GM12875 (cell line): ENCODE data around the gene ARSB.

Experiments used
- H3K4me3 ChIP-seq: one replicate; pipeline ENCODE4 v1.5.1; 2011; ENCODE audit warnings: low read depth, low read length, control low read depth
- TF ChIP-seq, protein P1 (sequence below): IDR thresholded peaks from 2 replicates; pipeline ENCODE4 v1.5.1; 2011; ENCODE audit warnings: low read depth, mild to moderate bottlenecking, control low read depth, inconsistent platforms, low read length, moderate library complexity, borderline replicate concordance; ENCODE audit not compliant: insufficient read depth

ARSB gene

DNA sequence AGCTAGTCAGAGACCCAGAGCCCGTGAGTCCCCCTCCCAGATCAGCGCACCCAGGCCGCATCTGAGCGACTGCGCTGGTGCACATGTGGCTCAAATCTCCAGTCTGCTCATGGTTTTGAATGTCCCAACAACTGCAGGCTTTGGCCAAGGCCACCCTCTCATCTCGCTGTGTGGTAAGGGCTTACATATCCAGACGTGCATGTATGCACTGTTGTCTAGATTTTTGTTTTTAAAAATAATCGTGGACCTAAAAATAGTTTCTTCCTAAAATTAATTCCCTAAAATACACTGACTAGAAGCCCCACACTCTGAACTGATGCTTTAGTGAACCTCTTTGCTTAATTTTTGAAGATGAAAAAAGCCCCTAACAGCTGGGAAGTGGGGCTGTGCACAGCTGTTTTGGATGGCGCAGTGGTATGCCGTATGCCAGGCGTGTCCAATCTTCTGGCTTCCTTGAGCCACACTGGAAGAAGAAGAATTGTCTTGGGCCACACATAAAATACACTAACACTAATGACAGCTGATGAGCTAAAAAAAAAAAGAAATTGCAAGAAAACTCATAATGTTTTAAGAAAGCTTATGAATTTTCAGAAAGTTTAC lies 193.5 kb downstream of the ARSB start:
- H3K4me3 ChIP-seq, result no peak overlapping the region
- TF ChIP-seq, protein P1, sequence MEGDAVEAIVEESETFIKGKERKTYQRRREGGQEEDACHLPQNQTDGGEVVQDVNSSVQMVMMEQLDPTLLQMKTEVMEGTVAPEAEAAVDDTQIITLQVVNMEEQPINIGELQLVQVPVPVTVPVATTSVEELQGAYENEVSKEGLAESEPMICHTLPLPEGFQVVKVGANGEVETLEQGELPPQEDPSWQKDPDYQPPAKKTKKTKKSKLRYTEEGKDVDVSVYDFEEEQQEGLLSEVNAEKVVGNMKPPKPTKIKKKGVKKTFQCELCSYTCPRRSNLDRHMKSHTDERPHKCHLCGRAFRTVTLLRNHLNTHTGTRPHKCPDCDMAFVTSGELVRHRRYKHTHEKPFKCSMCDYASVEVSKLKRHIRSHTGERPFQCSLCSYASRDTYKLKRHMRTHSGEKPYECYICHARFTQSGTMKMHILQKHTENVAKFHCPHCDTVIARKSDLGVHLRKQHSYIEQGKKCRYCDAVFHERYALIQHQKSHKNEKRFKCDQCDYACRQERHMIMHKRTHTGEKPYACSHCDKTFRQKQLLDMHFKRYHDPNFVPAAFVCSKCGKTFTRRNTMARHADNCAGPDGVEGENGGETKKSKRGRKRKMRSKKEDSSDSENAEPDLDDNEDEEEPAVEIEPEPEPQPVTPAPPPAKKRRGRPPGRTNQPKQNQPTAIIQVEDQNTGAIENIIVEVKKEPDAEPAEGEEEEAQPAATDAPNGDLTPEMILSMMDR, result no peak

DNA sequence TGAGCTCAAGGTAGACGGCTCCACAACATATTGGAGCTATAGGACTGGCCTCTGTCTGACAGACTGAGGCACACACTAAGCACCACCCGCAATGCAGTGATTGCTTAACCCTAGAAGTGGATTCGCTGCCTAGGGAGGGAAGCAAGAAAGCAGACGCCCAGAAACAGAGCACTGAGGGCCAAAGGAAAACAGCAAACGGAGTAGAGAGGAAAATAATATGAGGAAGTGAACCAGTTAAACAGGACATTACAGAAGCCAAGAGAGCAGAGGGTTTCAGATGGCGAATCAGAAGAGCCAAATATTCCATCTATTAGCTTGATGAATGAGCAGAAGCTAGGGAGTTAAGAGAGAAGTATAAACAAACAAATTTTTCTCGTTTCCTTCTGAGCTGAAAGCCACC lies 197.3 kb downstream of the ARSB start:
- TF ChIP-seq, protein P1, result no peak
- H3K4me3 ChIP-seq, result no peak overlapping the region

DNA sequence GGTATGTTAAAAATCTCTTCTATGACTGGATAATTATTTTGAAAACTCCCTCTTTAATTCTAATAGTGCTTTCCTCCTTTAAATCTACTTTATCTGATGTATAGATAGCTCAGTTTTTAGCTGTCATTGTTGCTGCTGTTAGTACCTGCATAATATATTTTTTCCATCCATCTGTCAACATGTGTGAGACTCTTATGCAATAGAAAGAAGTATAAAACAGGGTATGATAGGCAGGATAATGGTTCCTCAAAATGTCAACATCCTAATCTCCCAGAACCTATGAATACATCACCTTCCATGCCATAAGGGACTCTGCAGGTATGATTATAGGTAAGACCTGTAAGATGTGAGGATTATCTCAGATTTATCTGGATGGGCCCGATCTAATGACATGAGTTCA lies 199.7 kb downstream of the ARSB start:
- no peak overlapping the region for H3K4me3 ChIP-seq

DNA sequence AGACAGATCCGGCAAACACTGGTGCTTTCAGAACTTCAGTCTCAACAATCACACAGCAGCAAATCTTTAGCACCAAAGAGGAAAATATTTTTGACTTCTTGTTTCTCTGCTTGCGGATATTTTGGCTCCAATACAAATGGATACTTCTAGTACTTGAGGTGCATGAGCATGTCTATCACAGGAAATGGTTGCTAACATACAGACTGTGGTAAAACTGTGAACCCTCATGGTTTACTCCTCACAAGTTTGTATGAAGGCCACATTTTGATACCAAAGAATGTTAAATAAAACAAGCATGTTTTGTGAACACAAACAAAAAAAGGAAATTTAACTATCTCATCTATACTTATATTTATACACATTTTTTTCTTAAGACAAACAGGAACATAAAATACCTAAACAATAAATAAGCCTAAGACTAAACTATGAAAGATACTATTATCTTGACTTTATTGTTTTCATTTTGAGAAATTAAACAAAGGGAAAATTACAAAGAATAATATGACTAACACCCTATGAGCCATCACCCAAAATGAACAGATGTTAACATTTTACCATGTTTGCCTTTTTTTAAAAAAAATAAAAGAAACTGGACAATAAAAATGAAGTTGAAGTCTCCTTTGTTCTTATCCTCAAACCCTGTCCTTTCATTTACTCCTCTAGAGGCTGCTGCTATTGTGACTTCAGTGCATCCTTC lies 201.5 kb downstream of the ARSB start:
- TF ChIP-seq, protein P1, result no peak
- H3K4me3 ChIP-seq, result no peak overlapping the region

More for the DNA sequence above, 199.7 kb downstream of the ARSB start:
- TF ChIP-seq, protein P1, result no peak

DNA sequence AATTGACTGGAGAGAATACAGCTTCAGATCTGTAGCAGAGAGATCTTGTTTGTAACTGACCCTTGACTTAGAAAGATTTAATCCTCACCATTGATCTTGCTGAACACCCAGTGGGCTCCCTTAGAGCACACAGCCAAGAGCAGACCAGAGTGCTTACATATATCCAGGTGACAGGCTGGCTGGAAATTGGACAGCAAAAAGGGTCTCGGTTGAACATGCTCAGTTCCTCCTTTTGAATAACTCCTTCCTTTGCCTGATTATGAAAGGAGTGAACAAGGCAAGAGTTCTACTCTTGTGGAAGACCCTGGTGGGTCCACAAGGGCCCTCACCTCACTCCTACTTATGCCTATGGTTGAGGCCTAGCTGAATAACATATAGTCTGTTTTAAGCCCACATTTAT lies 202.4 kb downstream of the ARSB start:
- H3K4me3 ChIP-seq, result no peak overlapping the region
- TF ChIP-seq, protein P1, result no peak

DNA sequence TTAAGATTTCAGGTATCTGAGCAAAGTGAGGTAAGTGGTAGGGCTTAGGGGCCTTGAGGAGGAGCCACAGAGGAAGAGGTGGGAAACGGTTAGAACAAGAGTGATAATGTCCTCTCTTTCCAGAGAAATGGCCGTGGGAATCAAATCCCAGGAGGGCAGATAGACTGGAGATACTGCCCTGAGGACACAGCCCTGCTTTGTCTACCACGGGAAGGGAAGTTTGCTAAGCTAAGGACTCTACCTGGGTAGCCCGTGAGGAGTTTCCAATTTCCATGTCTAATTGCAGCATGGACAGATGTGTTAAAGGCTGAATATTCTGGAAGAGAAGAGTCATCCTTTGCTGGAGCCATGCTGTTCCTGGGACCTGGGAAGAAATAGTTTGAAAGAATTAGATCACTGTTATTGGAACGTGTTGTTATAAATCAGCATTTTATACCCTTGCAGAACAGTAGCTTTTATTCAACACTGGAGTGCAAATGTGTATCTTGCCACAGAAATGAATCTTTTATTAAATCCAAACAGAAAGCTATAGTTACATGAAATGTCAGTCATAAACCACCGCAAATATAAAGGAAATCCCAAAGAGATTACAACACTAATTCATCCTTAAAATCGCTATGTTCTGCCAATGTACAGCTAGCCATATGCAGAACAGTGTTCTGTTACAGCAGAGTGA lies 203.4 kb downstream of the ARSB start:
- TF ChIP-seq, protein P1, result no peak

More for the DNA sequence above, 203.4 kb downstream of the ARSB start:
- no peak overlapping the region for H3K4me3 ChIP-seq
